BJ (cell line): ENCODE data around the gene UGT1A3. TPM values are rescaled to one million over a fixed set of nuclear protein-coding genes. Genes with fewer than 3 reads are reported as not detected.
"Not testable (repeated sequence)": the region's sequence is repeated elsewhere in the genome, so short reads cannot be mapped to it uniquely, and the experiment has no call there.

Experiments
- CTCF ChIA-PET: fragments of 350-600 bp; formaldehyde crosslinking; extraction: SDS; loops from one replicate; lab custom pipeline; 2021; ENCODE audit warnings: antibody characterized with exemption, inconsistent platforms; lab: Yijun Ruan, JAX
- POLR2A ChIA-PET: fragments of 300-600 bp; sonication (Branson Sonifier 250); formaldehyde crosslinking; extraction: SDS; loops from one replicate; lab custom pipeline; 2021; ENCODE audit warnings: antibody characterized with exemption; lab: Charles Lee
- DNase-seq: peaks from one replicate; pipeline ENCODE4 v3.0.0-alpha.2; 2011; ENCODE audit warnings: low read depth
- H3K27me3 ChIP-seq: 2 replicates; pipeline ENCODE4 v1.6.0; 2011; ENCODE audit warnings: low read length; ENCODE audit not compliant: control insufficient read depth, insufficient read depth
- H3K36me3 ChIP-seq: 2 replicates; pipeline ENCODE4 v1.5.1; 2011; ENCODE audit warnings: low read length; ENCODE audit not compliant: control insufficient read depth, insufficient read depth
- H3K4me3 ChIP-seq: 2 replicates; pipeline ENCODE4 v1.5.1; 2011; ENCODE audit warnings: low read depth, mild to moderate bottlenecking, control low read depth, low read length
- polyA plus RNA-seq: library from polyadenylated mRNA; depleted of rRNA; stranded (reverse); fragments of >200 nt; gene quantifications from 2 replicates; pipeline ENCODE4 v1.2.3, GENCODE V29; 2011
- TF ChIP-seq, protein P1 (sequence below): IDR thresholded peaks from 2 replicates; pipeline ENCODE4 v1.5.1; 2011; ENCODE audit warnings: low read depth, mild to moderate bottlenecking, control low read depth, inconsistent platforms, low read length, moderate library complexity; ENCODE audit not compliant: insufficient read depth

The UGT1A3 gene
- polyA plus RNA-seq, 1 experiment: not detected

DNA sequence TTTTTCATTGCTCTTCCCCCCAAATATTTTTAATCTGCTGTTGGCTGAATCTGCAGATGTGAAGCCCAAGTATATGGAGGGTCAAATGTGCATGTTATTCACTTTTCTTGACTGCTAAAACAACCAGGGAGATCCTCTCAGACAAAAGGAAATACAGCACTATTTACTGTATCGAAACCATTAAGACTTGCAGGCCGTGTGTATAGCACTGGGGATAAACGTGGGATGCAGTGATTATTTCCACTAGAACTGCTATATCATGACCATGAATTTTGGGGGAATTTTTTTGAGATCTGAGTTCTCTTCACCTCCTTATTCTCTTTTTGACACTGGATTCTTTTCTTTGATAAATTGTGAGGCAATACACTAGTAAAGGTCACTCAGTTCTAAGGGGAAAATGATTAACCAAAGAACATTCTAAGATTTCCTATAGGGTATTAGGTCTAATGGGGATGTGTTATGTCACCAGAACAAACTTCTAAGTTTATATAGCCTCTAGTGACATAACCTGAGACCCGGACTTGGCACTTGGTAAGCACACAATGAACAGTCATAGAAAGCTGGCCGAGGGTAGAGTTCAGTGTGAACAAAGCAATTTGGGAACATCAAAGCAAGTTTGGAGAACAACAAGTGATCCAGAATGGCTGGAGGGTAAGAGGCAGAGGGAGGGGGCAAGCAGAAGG is 16.4 kb downstream of the UGT1A3 start:
- H3K36me3 ChIP-seq: no peaks in the 10 kb centered on the region
- CTCF ChIA-PET: no interaction called here
- no peak for DNase-seq

DNA sequence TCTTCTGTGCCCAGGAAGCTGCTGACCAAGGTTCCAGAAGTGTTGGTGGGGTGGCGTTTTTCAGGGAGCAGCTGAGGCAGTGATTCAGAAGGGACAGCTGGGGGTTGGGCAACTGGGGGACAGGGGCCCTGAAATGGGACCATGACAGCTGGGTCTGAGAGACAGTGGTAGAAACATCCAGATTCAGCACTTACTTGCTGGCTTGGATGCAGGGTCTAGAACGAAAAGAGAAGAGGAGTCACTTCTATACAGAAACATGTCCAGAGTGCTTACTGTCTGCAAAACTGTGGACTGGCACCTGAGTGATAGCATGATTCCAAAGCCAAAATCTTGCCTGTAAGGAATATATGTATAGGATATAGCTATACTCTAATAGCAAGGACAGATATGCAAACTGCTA is 17.0 kb downstream of the UGT1A3 start:
- CTCF ChIA-PET, H3K36me3 ChIP-seq, DNase-seq, POLR2A ChIA-PET, H3K27me3 ChIP-seq, H3K4me3 ChIP-seq: not testable (repeated sequence)

More for the DNA sequence above, 16.4 kb downstream of the UGT1A3 start:
- POLR2A ChIA-PET: no interaction called here
- Histone ChIP-seq H3K27me3 (no peaks in the 10 kb centered on the region), H3K4me3 (no peak overlapping the region)
- TF ChIP-seq, protein P1, sequence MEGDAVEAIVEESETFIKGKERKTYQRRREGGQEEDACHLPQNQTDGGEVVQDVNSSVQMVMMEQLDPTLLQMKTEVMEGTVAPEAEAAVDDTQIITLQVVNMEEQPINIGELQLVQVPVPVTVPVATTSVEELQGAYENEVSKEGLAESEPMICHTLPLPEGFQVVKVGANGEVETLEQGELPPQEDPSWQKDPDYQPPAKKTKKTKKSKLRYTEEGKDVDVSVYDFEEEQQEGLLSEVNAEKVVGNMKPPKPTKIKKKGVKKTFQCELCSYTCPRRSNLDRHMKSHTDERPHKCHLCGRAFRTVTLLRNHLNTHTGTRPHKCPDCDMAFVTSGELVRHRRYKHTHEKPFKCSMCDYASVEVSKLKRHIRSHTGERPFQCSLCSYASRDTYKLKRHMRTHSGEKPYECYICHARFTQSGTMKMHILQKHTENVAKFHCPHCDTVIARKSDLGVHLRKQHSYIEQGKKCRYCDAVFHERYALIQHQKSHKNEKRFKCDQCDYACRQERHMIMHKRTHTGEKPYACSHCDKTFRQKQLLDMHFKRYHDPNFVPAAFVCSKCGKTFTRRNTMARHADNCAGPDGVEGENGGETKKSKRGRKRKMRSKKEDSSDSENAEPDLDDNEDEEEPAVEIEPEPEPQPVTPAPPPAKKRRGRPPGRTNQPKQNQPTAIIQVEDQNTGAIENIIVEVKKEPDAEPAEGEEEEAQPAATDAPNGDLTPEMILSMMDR: no peak

DNA sequence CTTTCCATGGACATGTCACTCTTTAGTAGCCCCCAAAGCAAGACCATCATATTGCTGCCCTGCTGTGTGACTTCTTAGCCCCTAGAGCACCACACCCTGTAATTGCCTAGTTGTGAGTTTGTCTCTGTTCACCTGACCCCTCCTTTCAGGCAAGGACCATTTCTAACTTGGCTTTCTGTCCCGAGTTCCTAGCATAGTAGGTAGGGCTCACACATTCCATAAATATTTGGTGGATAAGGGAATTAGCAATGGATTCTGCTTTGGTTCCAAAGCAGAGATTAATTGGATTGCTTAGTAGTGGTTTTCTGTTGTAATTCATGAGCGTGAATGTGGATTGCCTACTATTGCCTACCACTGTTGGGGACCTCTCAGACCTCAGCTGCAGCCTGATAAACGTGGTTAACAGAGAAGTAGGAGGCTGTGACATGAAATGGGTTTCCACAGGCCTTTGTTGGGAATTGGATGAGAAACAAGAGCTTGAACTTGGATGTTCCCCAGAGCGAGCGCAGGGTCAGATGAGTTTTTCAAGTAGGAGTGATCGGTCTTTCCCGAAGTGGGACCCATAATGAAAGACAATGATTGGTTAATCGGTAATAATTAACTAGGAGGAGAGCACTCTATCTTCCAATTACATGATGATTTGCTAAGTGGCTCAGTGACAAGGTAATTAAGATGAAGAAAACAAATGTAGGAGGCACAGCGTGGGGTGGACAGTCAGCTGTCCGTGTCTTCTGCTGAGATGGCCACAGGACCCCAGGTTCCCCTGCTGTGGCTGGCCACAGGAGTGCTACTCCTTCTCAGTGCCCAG is 17.8 kb downstream of the UGT1A3 start:
- TF ChIP-seq, protein P1: no peak
- Histone ChIP-seq H3K36me3 (no peaks in the 10 kb centered on the region), H3K4me3 (no peak overlapping the region), H3K27me3 (no peaks in the 10 kb centered on the region)
- POLR2A ChIA-PET: no interaction called here
- CTCF ChIA-PET: no interaction called here
- no peak for DNase-seq

DNA sequence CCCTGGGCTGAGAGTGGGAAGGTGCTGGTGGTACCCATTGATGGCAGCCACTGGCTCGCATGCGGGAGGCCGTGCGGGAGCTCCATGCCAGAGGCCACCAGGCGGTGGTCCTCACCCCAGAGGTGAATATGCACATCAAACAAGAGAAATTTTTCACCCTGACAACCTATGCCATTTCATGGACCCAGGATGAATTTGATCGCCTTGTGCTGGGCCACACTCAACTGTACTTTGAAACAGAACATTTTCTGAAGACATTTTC is 18.4 kb downstream of the UGT1A3 start:
- CTCF ChIA-PET: no interaction called here
- TF ChIP-seq, protein P1: no peak
- POLR2A ChIA-PET: no interaction called here
- Histone ChIP-seq H3K4me3 (no peak overlapping the region), H3K36me3 (no peaks in the 10 kb centered on the region), H3K27me3 (no peaks in the 10 kb centered on the region)
- DNase-seq: no peak

DNA sequence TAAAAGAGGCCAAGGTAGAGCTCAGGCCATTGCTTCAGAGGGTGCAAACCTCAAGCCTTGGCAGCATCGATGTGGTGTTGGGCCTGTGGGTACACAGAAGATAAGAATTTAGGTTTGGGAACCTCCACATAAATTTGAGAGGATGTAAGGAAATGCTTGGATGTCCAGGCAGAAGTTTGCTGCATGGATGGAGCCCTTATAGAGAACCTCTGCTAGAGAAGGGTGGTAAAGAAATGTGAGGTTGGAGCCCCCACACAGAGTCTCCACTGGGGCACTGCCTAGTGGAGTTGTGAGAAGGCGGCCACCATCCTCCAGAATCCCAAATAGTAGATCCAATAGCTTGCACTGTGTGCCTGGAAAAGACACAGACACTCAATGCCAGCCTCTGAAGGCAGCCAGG is 21.8 kb downstream of the UGT1A3 start:
- CTCF ChIA-PET, DNase-seq, POLR2A ChIA-PET, H3K27me3 ChIP-seq, H3K36me3 ChIP-seq, H3K4me3 ChIP-seq: not testable (repeated sequence)

DNA sequence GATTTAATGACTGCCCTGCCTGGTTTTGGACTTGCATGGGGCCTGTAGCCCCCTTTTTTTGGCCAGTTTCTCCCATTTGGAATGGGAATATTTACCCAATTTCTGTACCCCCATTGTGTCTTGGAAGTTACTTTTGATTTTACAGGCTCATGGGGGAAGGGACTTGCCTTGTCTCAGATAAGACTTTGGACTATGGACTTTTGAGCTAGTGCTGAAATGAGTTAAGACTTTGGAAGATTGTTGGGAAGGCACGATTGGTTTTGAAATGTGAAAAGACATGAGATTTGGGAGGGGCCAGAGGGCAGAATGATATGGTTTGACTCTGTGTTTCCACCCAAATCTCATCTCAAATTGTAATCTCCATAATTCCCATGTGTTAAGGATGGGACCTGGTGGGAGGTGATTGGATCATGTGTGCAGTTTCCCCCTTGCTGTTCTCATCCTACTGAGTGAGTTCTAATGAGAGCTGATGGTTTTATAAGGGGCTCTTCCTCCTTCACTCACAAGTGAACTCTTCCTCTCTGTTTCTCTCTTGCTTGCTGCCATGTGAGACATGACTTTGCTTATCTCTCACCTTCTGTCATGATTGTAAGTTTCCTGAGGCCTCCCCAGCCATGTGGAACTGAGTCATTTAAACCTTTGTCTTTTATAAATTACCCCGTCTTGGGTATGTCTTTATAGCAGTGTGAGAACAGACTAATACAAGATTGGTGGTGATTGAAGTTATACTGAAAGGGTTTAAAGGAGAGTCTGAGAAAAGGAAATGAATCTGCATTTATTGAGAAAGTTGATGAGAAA is 22.6 kb downstream of the UGT1A3 start:
- CTCF ChIA-PET, H3K36me3 ChIP-seq, DNase-seq, H3K4me3 ChIP-seq, H3K27me3 ChIP-seq, POLR2A ChIA-PET: not testable (repeated sequence)
